Effector memory CD4-positive, alpha-beta T cell (primary cell): Measurements from ENCODE around the gene TMEM151A.

Experiments used
- DNase-seq, 3 donors: peaks; one replicate each; pipeline ENCODE4 v3.0.0-alpha.2; 2020
- H3K27ac ChIP-seq: 2 replicates; pipeline ENCODE4 v1.7.0; 2013; ENCODE audit warnings: mild to moderate bottlenecking, low read length, moderate library complexity; ENCODE audit not compliant: insufficient read depth, poor library complexity, severe bottlenecking
- H3K27me3 ChIP-seq: replicated peaks from 2 replicates; pipeline ENCODE4 v1.7.0; 2013; ENCODE audit warnings: mild to moderate bottlenecking, low read length; ENCODE audit not compliant: insufficient read depth, control insufficient read depth, poor library complexity, severe bottlenecking
- H3K36me3 ChIP-seq: 2 replicates; pipeline ENCODE4 v1.7.0; 2013; ENCODE audit warnings: mild to moderate bottlenecking, low read length, moderate library complexity; ENCODE audit not compliant: control insufficient read depth, insufficient read depth
- H3K4me1 ChIP-seq: 2 replicates; pipeline ENCODE4 v1.7.0; 2013; ENCODE audit warnings: low read length, mild to moderate bottlenecking; ENCODE audit not compliant: control insufficient read depth, insufficient read depth, poor library complexity, severe bottlenecking
- H3K4me3 ChIP-seq: 2 replicates; pipeline ENCODE4 v1.7.0; 2013; ENCODE audit warnings: low read length, low read depth, mild to moderate bottlenecking; ENCODE audit not compliant: insufficient read depth, poor library complexity, severe bottlenecking
- H3K9me3 ChIP-seq: 2 replicates; pipeline ENCODE4 v1.7.0; 2013; ENCODE audit warnings: mild to moderate bottlenecking, low read length, moderate library complexity; ENCODE audit not compliant: control insufficient read depth

Gene TMEM151A

DNA sequence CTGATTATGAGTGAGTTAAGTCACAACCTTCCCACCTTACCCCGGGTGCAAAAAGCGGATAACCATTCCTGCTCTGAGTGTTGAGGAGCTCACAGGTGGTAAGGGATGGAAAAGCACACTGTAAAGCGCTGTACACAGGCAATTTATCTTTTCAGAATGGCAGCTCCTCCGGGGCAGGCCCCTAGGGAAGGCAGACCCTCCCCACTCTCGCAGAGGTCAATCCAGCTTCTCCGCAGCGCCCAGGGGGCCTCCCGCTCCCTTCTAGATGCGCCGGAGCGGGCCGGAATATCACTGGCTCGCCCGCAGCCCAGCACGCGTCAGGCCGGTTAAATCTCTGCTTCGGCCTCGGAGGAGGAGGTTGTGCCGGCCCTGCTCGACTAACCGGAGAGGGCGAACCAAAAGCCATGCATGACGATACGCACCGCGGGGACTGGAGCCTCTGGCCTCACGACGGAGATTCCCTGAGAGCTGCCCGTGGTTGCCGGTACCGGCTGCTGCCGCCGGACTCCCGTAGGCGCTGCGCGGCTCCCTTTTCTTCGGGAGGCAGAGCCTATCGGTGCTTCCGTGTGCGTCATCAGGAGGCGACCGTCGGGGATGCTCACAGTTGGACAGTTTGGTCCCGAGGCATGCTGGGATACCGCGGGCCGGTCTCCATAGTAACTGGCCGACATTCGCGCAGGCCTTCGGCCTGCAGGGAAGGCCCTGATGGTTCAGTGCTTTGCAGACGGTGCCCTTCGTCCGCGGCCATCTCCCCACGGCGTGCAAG lies 53.0 kb downstream of the TMEM151A start, which contains the start of gene BRMS1:
TSS of gene BRMS1 (minus strand) at position 555 of the 766 bp plus-strand sequence. CDS start 2,870 bp downstream, outside the sequence.
- peak within 1 kb of the TSS; percentile 86 for H3K4me3 ChIP-seq
- peaks cover 27% of the 10 kb centered on the region for H3K4me1 ChIP-seq
- H3K27me3 ChIP-seq: no peaks in the 10 kb centered on the region
- DNase-seq: peak; percentile 91 to 95 (median 92)
- H3K27ac ChIP-seq: peak within 1 kb of the TSS; percentile 80
- H3K9me3 ChIP-seq: no peaks in the 10 kb centered on the region
- H3K36me3 ChIP-seq: peaks cover 24% of the 10 kb centered on the region

DNA sequence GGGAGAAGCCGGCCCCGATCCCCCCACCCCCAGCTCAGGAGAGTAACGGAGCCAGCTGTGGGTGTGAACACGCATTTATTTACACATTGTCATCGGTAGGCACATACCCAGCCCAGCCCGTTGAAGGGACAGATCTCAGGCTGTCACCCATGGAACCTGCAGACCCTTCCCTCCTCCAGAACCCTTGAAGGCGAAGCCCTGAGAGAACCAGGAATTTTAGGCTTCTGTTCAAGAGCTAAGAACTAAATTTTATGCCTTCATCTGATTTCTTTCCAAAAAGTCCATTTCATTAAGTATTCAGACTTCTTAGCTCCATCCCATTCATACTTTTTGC lies 53.6 kb downstream of the TMEM151A start:
- H3K9me3 ChIP-seq: no peaks in the 10 kb centered on the region
- peaks cover 19% of the 10 kb centered on the region for H3K36me3 ChIP-seq
- peak overlapping the region; percentile 80 for H3K27ac ChIP-seq
- H3K4me1 ChIP-seq: peaks cover 27% of the 10 kb centered on the region
- no peaks in the 10 kb centered on the region for H3K27me3 ChIP-seq
- no peak for DNase-seq
- H3K4me3 ChIP-seq: peak overlapping the region; percentile 86
